Thoracic aorta (tissue), 2 donors: ENCODE results near the gene NAV2. TPM values are rescaled to one million over a fixed set of nuclear protein-coding genes. Genes with fewer than 3 reads are reported as not detected.

Experiments
- ATAC-seq: fragments of 150-250 bp; one replicate; pipeline ENCODE4 v1.8.0; 2017; ENCODE audit warnings: low read depth; ENCODE audit not compliant: insufficient number of reproducible peaks, low FRiP score
- DNase-seq: peaks from one replicate; pipeline ENCODE4 v3.0.0-alpha.2; 2020; ENCODE audit warnings: low spot score
- H3K27ac ChIP-seq, 2 donors: fragments of 200-600 bp; sonication (generic); 1 replicate in 1 of 2; 2 replicates in 1 of 2; pipeline ENCODE4 v1.5.1; 2016; ENCODE audit warnings: mild to moderate bottlenecking in 2 of 2, moderate library complexity in 2 of 2
- H3K27me3 ChIP-seq: fragments of 200-600 bp; sonication (generic); replicated peaks from 2 replicates; pipeline ENCODE4 v1.6.0; 2016; ENCODE audit warnings: mild to moderate bottlenecking; ENCODE audit not compliant: insufficient read depth
- H3K36me3 ChIP-seq: fragments of 200-600 bp; sonication (generic); one replicate; pipeline ENCODE4 v1.5.1; 2016
- H3K4me1 ChIP-seq, 2 donors: fragments of 200-600 bp; sonication (generic); 1 replicate in 1 of 2; 2 replicates in 1 of 2; pipeline versions ENCODE4 v1.5.1 to v1.6.0; 2016; ENCODE audit warnings: low read depth in 2 of 2, mild to moderate bottlenecking in 1 of 2; ENCODE audit not compliant: control insufficient read depth in 1 of 2
- H3K4me3 ChIP-seq: fragments of 200-600 bp; sonication (generic); 2 replicates; pipeline ENCODE4 v1.5.1; 2016; ENCODE audit warnings: mild to moderate bottlenecking
- H3K9me3 ChIP-seq: fragments of 200-600 bp; sonication (generic); 2 replicates; pipeline ENCODE4 v1.5.1; 2016
- total RNA-seq, 2 donors: library from RNA; depleted of rRNA; stranded (reverse); fragments of >200 nt; gene quantifications; one replicate each; pipeline versions ENCODE4 v1.1.0 to v1.2.3, GENCODE V29; 2016
- TF ChIP-seq, protein P1 (sequence below): fragments of 200-600 bp; sonication (generic); IDR thresholded peaks from one replicate; pipeline ENCODE4 v1.5.1; 2019; ENCODE audit warnings: antibody characterized with exemption

The NAV2 gene
- total RNA-seq, 2 donors from 2014 or later: 125 to 230 TPM

- Histone ChIP-seq H3K27ac (peak overlapping the region; percentile 24 to 35), H3K36me3 (peaks cover 66% of the 10 kb centered on the region), H3K9me3 (no peaks in the 10 kb centered on the region), H3K4me3 (no peak overlapping the region), H3K4me1 (peaks cover 27 to 68% of the 10 kb centered on the region in 2 donors), H3K27me3 (no peaks in the 10 kb centered on the region)
- ATAC-seq: no peak
- no peak for DNase-seq
- TF ChIP-seq, protein P1, sequence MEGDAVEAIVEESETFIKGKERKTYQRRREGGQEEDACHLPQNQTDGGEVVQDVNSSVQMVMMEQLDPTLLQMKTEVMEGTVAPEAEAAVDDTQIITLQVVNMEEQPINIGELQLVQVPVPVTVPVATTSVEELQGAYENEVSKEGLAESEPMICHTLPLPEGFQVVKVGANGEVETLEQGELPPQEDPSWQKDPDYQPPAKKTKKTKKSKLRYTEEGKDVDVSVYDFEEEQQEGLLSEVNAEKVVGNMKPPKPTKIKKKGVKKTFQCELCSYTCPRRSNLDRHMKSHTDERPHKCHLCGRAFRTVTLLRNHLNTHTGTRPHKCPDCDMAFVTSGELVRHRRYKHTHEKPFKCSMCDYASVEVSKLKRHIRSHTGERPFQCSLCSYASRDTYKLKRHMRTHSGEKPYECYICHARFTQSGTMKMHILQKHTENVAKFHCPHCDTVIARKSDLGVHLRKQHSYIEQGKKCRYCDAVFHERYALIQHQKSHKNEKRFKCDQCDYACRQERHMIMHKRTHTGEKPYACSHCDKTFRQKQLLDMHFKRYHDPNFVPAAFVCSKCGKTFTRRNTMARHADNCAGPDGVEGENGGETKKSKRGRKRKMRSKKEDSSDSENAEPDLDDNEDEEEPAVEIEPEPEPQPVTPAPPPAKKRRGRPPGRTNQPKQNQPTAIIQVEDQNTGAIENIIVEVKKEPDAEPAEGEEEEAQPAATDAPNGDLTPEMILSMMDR: no peak
Measured at GRCh38 chr11:20087118-20087521, 374.5 kb downstream of the NAV2 start.

- Histone ChIP-seq H3K9me3 (no peaks in the 10 kb centered on the region), H3K27me3 (no peaks in the 10 kb centered on the region), H3K4me3 (no peak overlapping the region), H3K27ac (peak overlapping the region in 1 of 2 donors; percentile 46), H3K4me1 (peaks cover 34 to 74% of the 10 kb centered on the region in 2 donors), H3K36me3 (peaks cover 63% of the 10 kb centered on the region)
- DNase-seq (no peak), ATAC-seq (no peak)
- TF ChIP-seq, protein P1: no peak
Measured at GRCh38 chr11:20088397-20089225, 376.0 kb downstream of the NAV2 start.

GRCh38 chr11:20089367-20089766 is 376.7 kb downstream of the NAV2 start:
- no peak overlapping the region for H3K4me3 ChIP-seq
- peak overlapping the region; percentile 26 to 46 for H3K27ac ChIP-seq
- H3K36me3 ChIP-seq: peaks cover 56% of the 10 kb centered on the region
- TF ChIP-seq, protein P1: no peak
- ATAC-seq: no peak
- no peak for DNase-seq
- no peaks in the 10 kb centered on the region for H3K27me3 ChIP-seq
- H3K9me3 ChIP-seq: no peaks in the 10 kb centered on the region
- H3K4me1 ChIP-seq: peaks cover 35 to 82% of the 10 kb centered on the region in 2 donors

DNA sequence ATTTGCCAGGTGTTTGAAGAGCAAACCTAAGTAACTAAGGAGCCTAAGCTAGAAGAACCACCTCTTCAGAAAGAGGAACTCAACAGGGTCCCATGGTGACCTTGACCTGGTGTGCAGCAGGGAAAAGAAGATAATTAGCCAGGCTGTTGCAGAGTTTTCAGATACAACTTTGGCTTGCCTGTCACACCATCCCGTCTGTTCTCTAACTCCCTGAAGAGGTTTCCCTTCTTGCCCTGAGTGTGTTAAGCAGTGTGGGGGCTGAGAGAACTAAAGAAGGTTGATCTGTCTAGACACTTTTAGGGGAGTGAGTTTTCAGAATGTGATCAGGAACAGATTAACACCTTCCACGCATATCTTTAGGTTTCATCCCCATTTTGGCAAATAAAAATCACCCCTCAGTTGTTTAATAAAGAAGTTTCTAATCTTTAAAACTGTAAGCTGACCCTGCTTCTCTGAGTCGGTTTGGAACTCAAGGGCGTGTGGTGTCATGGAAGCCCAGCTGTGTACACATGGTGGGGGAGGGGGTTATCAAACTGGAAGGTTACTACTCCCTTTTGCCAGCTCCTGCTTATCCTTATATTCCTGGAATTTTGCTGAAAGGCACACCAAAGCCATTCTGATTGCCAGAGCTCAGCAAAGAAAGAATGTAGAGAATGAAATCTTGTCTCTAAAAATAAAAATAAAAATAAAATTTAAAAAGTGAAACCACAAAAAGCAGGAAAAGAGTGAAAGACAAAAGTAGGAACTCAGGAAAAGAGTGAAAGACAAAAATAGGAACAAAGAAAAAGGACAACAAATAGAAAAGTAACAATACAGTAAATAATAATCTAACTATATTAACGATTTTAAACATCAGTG is 377.4 kb downstream of the NAV2 start:
- DNase-seq (no peak), ATAC-seq (no peak)
- TF ChIP-seq, protein P1: no peak
- peaks cover 35 to 88% of the 10 kb centered on the region in 2 donors for H3K4me1 ChIP-seq
- H3K27me3 ChIP-seq: no peaks in the 10 kb centered on the region
- H3K9me3 ChIP-seq: no peaks in the 10 kb centered on the region
- peak overlapping the region; percentile 26 to 46 for H3K27ac ChIP-seq
- no peak overlapping the region for H3K4me3 ChIP-seq
- H3K36me3 ChIP-seq: peaks cover 57% of the 10 kb centered on the region
